ENCODE data around the gene MCOLN2.

Gene MCOLN2

GRCh38 chr1:84877592-84877991 lies 119.3 kb downstream of the MCOLN2 start:
- TF ChIP-seq CTCF (IDR thresholded peaks at IDR 0.05; ENCODE audit: extremely low read depth, missing control alignments), result no peak
- no peak for DNase-seq (ENCODE audit: low spot score)

GRCh38 chr1:84876353-84876752 lies 120.6 kb downstream of the MCOLN2 start:
- no peak for DNase-seq (ENCODE audit: low spot score)
- no peak for TF ChIP-seq CTCF (IDR thresholded peaks at IDR 0.05; ENCODE audit: extremely low read depth, missing control alignments)
